ENCODE measurements around the gene RHOG. TPM values are rescaled to one million over a fixed set of nuclear protein-coding genes. Genes with fewer than 3 reads are reported as not detected.
"Not testable (repeated sequence)": the region's sequence is repeated elsewhere in the genome, so short reads cannot be mapped to it uniquely, and the experiment has no call there.

Gene RHOG
- total RNA-seq, 1 donor from 2014 or later, result 24.2 TPM

DNA sequence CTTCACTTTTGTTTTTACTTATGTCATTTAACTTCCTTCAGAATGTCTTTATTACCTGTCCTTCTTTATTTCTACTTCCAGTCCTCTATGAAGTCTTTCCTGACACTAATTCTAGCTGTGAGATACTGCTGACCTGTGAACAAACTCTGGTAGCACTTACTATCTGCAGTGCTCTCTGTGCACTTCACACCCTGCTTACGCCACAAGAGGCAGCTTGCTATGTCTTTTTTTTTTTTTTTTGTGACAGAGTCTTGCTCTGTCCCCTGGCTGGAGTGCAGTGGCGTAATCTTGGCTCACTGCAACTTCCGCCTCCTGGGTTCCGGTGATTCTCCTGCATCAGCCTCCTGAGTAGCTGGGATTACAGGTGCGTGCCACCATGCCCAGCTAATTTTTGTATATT, 25.4 kb upstream of the RHOG start:
- H3K9me3 Mint-ChIP-seq, result no peaks in the 10 kb centered on the region
- H3K27ac Mint-ChIP-seq, result peak overlapping the region; percentile 74
- no peaks in the 10 kb centered on the region for H3K27me3 Mint-ChIP-seq (ENCODE audit: low read depth)
- H3K4me3 Mint-ChIP-seq, result no peak overlapping the region
- H3K4me1 Mint-ChIP-seq, result peaks cover 31% of the 10 kb centered on the region
- DNase-seq (ENCODE audit: low spot score in 2 of 2, unreplicated experiment in 2 of 2), result no peak
- H3K36me3 Mint-ChIP-seq, result no peaks in the 10 kb centered on the region
- TF ChIP-seq, protein P1, sequence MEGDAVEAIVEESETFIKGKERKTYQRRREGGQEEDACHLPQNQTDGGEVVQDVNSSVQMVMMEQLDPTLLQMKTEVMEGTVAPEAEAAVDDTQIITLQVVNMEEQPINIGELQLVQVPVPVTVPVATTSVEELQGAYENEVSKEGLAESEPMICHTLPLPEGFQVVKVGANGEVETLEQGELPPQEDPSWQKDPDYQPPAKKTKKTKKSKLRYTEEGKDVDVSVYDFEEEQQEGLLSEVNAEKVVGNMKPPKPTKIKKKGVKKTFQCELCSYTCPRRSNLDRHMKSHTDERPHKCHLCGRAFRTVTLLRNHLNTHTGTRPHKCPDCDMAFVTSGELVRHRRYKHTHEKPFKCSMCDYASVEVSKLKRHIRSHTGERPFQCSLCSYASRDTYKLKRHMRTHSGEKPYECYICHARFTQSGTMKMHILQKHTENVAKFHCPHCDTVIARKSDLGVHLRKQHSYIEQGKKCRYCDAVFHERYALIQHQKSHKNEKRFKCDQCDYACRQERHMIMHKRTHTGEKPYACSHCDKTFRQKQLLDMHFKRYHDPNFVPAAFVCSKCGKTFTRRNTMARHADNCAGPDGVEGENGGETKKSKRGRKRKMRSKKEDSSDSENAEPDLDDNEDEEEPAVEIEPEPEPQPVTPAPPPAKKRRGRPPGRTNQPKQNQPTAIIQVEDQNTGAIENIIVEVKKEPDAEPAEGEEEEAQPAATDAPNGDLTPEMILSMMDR (IDR thresholded peaks at IDR 0.05; ENCODE audit: unreplicated experiment), result no peak

DNA sequence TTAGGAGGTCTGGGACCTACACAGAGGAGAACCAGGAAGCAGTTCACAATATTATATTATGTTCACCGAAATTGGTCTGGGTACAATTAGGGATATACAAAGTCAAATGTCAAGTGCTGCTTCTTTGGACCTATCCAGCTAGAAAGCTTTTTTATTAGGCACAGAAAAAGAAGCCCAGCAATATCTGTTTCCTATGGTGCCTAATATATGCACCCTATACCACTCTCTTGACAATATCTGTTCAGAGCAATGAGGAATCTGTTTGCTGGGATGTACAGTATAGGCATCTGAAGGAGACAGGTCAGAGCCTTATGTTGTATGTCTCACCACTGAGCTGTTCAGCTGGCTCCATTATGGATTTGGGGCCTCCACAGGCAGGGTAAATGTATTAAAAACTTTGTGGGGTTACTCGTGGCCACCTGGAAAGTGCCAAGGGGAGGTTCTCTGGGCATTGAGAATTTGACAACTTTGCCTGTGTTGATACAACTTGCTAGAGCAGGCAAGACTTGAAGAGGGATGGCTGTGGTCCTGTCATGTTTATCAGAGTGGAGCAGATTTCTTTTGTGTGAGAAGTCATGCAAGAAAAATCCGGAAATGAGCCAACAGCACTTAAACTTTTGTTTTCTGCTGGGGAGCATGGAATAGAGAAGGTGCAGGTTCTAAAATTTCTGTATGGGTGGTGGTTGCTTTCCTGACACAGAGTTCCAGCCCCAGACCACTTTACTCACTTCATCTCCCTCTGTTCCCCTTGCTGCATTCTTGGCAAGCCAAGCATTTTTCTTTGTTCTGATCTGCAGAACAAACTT, 24.8 kb upstream of the RHOG start:
- H3K4me1 Mint-ChIP-seq, result peaks cover 35% of the 10 kb centered on the region
- TF ChIP-seq, protein P1 (IDR thresholded peaks at IDR 0.05; ENCODE audit: unreplicated experiment), result no peak
- no peak for DNase-seq (ENCODE audit: low spot score in 2 of 2, unreplicated experiment in 2 of 2)
- no peaks in the 10 kb centered on the region for H3K9me3 Mint-ChIP-seq
- no peaks in the 10 kb centered on the region for H3K27me3 Mint-ChIP-seq (ENCODE audit: low read depth)
- H3K36me3 Mint-ChIP-seq, result no peaks in the 10 kb centered on the region
- H3K27ac Mint-ChIP-seq, result peak overlapping the region; percentile 74
- no peak overlapping the region for H3K4me3 Mint-ChIP-seq

DNA sequence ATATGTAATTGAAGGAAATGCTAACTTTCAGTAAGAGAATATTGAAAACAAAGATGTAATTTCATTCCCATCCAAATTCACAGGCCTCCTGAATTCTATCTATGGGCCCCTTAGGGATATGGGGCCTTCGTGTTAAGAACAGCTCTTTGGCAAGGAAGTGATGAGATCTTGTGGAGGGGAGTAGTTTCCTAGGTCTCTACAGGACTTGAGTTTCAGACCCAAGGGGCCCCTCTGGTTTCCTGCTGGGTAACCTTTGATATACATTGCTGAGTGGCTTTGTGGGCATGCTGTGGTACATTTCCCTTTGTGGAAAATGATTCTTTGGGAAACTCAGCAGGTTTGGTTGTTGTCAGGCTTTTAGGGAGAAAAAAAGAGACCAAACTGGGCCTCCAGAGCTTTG, 20.9 kb upstream of the RHOG start:
- Mint-ChIP-seq H3K27me3 (ENCODE audit: low read depth) (no peaks in the 10 kb centered on the region), H3K27ac (no peak overlapping the region), H3K36me3 (no peaks in the 10 kb centered on the region), H3K9me3 (no peaks in the 10 kb centered on the region), H3K4me1 (peaks cover 47% of the 10 kb centered on the region), H3K4me3 (no peak overlapping the region)
- TF ChIP-seq, protein P1 (IDR thresholded peaks at IDR 0.05; ENCODE audit: unreplicated experiment), result no peak
- no peak for DNase-seq (ENCODE audit: low spot score in 2 of 2, unreplicated experiment in 2 of 2)

DNA sequence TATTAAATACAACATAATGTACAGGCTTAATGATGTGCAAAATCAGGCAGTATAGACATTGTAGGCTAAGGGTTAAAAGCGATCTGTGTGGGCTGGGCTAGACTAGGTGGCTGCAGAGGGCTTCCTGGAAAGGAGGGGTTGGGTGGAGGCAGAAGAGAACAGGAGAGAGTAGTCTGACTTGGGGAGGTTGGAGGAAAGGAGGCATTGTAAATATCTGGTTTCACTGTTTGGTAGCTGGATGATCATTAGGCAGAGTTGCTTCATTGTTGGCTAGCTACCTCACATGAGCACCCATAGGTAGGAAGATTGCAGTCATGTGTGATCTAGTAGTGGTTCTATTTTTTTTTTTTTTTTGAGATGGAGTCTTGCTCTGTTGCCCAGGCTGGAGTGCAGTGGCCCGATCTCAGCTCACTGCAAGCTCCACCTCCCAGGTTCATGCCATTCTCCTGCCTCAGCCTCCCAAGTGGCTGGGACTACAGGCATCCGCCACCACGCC, 20.2 kb upstream of the RHOG start:
- not testable (repeated sequence) for H3K36me3 Mint-ChIP-seq; H3K27me3 Mint-ChIP-seq (ENCODE audit: low read depth); H3K4me3 Mint-ChIP-seq; H3K27ac Mint-ChIP-seq; DNase-seq (ENCODE audit: low spot score in 2 of 2, unreplicated experiment in 2 of 2); H3K9me3 Mint-ChIP-seq
- peaks cover 49% of the 10 kb centered on the region for H3K4me1 Mint-ChIP-seq

DNA sequence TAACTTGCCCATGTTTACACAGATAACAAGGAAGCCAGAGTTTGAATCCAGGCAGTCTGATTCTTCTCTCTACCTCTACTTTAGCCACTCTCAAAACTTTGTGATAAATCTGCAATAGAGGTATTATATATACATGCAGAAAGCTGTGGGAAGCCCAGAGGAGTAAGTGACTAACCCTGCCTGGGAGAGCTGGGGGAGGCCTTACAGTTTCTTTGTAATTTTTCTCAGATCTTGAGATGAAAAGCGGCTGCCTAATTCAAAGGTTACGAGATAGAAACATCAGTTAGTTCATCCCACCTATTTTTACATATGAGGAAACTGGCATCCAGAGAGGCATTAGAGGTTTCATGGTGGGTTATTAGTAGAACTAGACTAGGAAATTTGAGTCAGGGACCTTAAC, 19.6 kb upstream of the RHOG start:
- Mint-ChIP-seq H3K9me3 (no peaks in the 10 kb centered on the region), H3K4me3 (no peak overlapping the region), H3K27me3 (ENCODE audit: low read depth) (no peaks in the 10 kb centered on the region), H3K36me3 (no peaks in the 10 kb centered on the region), H3K27ac (no peak overlapping the region), H3K4me1 (peaks cover 44% of the 10 kb centered on the region)
- TF ChIP-seq, protein P1 (IDR thresholded peaks at IDR 0.05; ENCODE audit: unreplicated experiment), result no peak
- no peak for DNase-seq (ENCODE audit: low spot score in 2 of 2, unreplicated experiment in 2 of 2)

DNA sequence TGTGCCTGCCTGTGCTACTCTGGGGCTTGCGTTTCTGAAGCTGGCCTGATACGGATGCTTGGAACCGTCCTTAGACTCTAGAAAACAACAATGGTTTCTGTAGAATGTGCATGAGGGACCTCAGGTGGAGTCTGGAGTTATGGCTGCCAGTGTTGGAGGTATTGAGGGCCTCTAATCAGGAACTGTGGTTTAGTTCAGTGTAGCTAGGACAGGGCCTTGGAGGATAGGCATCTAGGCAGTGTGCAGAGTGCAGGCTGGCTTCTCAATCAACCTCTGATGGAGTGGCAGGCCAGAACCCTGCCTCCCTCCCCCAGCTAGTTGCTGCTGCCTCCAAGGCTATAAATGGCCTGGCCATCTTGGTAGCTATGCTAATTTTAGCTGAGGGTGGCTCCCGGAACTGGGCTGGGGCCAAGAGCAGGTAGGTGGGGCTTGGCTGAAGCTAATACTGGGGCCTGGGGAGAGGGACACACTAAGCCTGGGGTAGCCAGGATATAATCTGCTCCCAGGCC, 18.7 kb upstream of the RHOG start:
- Mint-ChIP-seq H3K9me3 (no peaks in the 10 kb centered on the region), H3K36me3 (no peaks in the 10 kb centered on the region), H3K4me1 (peaks cover 43% of the 10 kb centered on the region), H3K4me3 (no peak overlapping the region), H3K27ac (no peak overlapping the region), H3K27me3 (ENCODE audit: low read depth) (no peaks in the 10 kb centered on the region)
- no peak for DNase-seq (ENCODE audit: low spot score in 2 of 2, unreplicated experiment in 2 of 2)
- TF ChIP-seq, protein P1 (IDR thresholded peaks at IDR 0.05; ENCODE audit: unreplicated experiment), result no peak

Data from mesothelial cell of epicardium (in vitro differentiated cells).